Measurements from ENCODE around the gene MAP10. TPM values are rescaled to one million over a fixed set of nuclear protein-coding genes. Genes with fewer than 3 reads are reported as not detected.

Gene MAP10
- total RNA-seq, 1 experiment from 2014 or later: 1.2 TPM

- Histone ChIP-seq H2BK120ac (ENCODE audit: low read depth, low read length, poor library complexity, severe bottlenecking) (no peak overlapping the region), H3K14ac (ENCODE audit: insufficient read depth, low read length) (no peak overlapping the region), H4K5ac (ENCODE audit: insufficient read length, low read depth, low read length) (no peak overlapping the region), H4K91ac (ENCODE audit: insufficient read length, low read depth, low read length) (no peak overlapping the region), H3K79me1 (ENCODE audit: insufficient read depth, low read depth, low read length, poor library complexity, severe bottlenecking) (no peaks in the 10 kb centered on the region), H3T11ph (ENCODE audit: low read length) (no peak overlapping the region), H3K27ac (ENCODE audit: insufficient read length, low read depth, low read length) (no peak overlapping the region), H3K9me3 (ENCODE audit: control insufficient read depth, low read depth, low read length) (no peaks in the 10 kb centered on the region), H2BK12ac (ENCODE audit: insufficient read length, low read depth, low read length) (no peak overlapping the region), H3K4me1 (ENCODE audit: insufficient read depth, low read length) (no peaks in the 10 kb centered on the region), H2BK5ac (ENCODE audit: insufficient read length, low read length) (no peak overlapping the region), H3K4ac (ENCODE audit: low read depth, low read length) (no peak overlapping the region), H3K4me2 (ENCODE audit: insufficient read depth, insufficient read length, low read length) (no peak overlapping the region), H2BK15ac (ENCODE audit: low read depth, low read length) (no peak overlapping the region), H3K56ac (ENCODE audit: insufficient read length, low read depth, low read length) (no peak overlapping the region), H2BK20ac (ENCODE audit: low read depth, low read length, poor library complexity, severe bottlenecking) (no peak overlapping the region), H3K79me2 (ENCODE audit: insufficient read depth, low read length) (no peaks in the 10 kb centered on the region), H4K20me1 (ENCODE audit: control insufficient read depth, insufficient read depth, insufficient read length) (no peaks in the 10 kb centered on the region), H3K27me3 (ENCODE audit: insufficient read depth, low read length) (no peaks in the 10 kb centered on the region), H3K23me2 (ENCODE audit: insufficient read length, low read depth, low read length, poor library complexity, severe bottlenecking) (no peaks in the 10 kb centered on the region), H3K18ac (ENCODE audit: insufficient read length, low read depth, low read length) (no peak overlapping the region), H3K9ac (ENCODE audit: extremely low read depth, insufficient read length, low read length) (no peak overlapping the region), H2AK5ac (ENCODE audit: insufficient read length, low read length) (no peak overlapping the region), H2AFZ (ENCODE audit: low read length) (no peak overlapping the region), H4K8ac (replicated peaks; ENCODE audit: insufficient read length, low read depth, low read length) (no peak overlapping the region), H3K23ac (ENCODE audit: insufficient read length, low read depth, low read length) (no peak overlapping the region)
- TF ChIP-seq CTCF (conservative IDR thresholded peaks at IDR 0.05): no peak
- peaks cover 0 to 4% (median 0%) of the 10 kb centered on the region in 3 experiments; a peak in 1 of 7 replicates for H3K36me3 Mint-ChIP-seq (ENCODE audit: insufficient read depth in 1 of 3, low read depth in 3 of 3)
- H3K27ac Mint-ChIP-seq: no peak overlapping the region
- no peaks in the 10 kb centered on the region for H3K4me1 Mint-ChIP-seq
- no peak for DNase-seq
- H3K9me3 Mint-ChIP-seq: peaks cover 0 to 5% of the 10 kb centered on the region in 2 experiments; a peak in 1 of 5 replicates
- peaks cover 3% of the 10 kb centered on the region; the same call in 1 of the 2 replicates for H3K27me3 Mint-ChIP-seq (ENCODE audit: low read depth)
- WGBS (ENCODE audit: extremely low coverage, insufficient read length, low lambda C conversion rate): no CpG with 5 or more reads among the region's 2 CpGs
- H3K4me3 Mint-ChIP-seq: no peak overlapping the region
These were observed 26.7 kb downstream of the MAP10 start for GRCh38 chr1:232831895-232832294.
